Measurements from ENCODE around the gene SERPINA3. TPM values are rescaled to one million over a fixed set of nuclear protein-coding genes. Genes with fewer than 3 reads are reported as not detected.

SERPINA3 gene
- polyA plus RNA-seq, 3 donors = 0.14 to 0.40 (median 0.19) TPM

GRCh38 chr14:94650806-94651805 lies 38.9 kb downstream of the SERPINA3 start:
- no peak for DNase-seq (ENCODE audit: low read depth in 3 of 3, low spot score in 2 of 3)

DNA sequence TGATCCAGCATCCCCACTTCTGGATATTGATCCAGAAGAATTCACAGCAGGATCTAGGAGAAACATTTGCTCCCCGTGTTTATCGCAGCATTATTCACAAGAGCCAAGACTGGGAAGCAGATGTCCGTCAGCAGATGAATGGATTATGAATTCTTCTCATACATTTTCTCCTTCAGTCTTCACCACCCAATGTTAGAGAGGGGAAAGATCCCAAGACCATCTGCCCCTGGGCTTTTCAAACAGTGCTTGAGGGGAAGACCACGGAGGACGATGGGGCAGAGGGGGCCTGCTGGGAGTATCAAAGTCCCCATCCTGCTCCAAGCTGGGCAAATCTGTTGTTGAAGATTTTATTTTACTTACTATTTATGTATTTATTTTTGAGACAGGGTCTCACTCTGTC lies 41.1 kb downstream of the SERPINA3 start:
- no peak for DNase-seq (ENCODE audit: low read depth in 3 of 3, low spot score in 2 of 3)

- peak in 1 of 3 donors; percentile 32 for DNase-seq (ENCODE audit: low read depth in 3 of 3, low spot score in 2 of 3)
Measured at GRCh38 chr14:94654071-94654861, 42.1 kb downstream of the SERPINA3 start.

DNA sequence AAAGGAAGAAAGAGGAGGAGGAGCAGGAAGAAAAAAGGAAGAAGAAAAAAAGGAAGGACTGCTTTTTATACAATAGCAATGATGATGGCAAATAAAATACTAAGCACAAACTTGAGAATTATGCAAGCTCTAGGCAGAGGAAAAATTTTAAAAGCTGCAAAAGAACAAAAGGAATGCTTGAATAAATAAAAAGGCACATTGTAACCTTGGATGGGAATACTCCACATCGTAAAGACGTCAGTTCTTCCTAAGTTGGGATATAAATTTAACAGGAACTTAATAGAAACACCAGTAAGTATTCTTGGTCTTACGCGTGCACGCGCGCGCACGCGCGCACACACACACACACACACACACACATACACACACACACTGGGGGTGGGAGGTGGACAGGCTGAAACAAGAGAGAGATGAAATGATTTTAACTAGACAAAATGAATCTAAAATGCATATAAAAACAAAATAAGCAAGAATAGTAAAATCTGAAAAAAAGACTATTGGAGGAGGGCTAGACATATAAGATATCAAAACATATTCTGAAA lies 43.0 kb downstream of the SERPINA3 start:
- DNase-seq (ENCODE audit: low read depth in 3 of 3, low spot score in 2 of 3) = peak in 1 of 3 donors; percentile 16

- no peak for DNase-seq (ENCODE audit: low read depth in 3 of 3, low spot score in 2 of 3)
Measured at GRCh38 chr14:94656043-94656442, 43.9 kb downstream of the SERPINA3 start.

GRCh38 chr14:94659256-94659655 lies 47.1 kb downstream of the SERPINA3 start:
- DNase-seq (ENCODE audit: low read depth in 3 of 3, low spot score in 2 of 3) = no peak

- no peak for DNase-seq (ENCODE audit: low read depth in 3 of 3, low spot score in 2 of 3)
Measured at GRCh38 chr14:94659901-94660300, 47.7 kb downstream of the SERPINA3 start.

DNA sequence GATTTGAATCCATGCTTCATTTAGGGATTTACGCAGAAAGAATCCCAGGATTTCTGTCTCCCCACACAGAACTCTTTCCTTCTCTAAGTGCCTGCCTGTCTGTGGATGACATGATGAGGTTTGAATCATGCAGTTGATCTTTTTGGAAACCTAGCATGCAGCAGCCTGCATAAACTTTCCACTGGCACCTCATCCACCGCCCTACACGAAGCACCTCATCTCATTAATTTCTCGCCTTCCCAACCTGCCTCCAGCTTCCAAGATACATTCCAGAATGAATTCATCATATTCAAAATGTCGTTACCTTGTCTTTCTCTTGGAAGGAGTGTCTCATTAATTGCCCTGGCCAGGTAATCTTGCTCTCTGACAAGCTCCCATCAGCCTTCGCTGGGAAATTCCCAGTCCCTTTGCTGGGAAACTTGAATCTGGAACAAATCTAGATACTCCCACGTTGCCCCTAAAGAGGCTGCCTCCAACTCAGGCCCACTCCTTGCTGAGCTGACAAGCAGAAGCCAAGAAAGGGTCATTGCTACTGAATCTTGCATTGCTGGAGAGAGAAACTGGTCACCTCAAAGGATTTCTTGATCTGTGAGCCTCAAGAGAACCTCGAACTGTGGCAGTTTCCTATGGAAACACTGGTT lies 48.2 kb downstream of the SERPINA3 start:
- DNase-seq (ENCODE audit: low read depth in 3 of 3, low spot score in 2 of 3) = no peak

DNA sequence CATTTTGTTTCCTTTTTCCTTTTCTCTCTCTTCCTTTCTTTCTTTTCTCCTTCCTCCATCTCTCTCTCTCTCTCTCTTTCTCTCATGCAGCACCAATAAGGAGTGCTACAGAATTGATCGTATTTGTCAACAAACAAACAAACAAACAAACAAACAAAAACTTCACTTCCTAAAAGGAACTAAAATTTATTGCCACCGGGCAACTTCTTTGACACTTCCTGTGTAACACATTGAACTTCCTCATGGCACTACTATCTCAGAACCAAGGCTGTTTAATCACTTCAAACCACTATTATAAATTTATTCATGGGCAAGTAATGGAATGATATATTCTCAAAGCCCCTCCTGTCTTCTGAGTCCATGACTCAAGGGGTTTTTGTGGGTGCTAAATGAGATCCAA lies 51.3 kb downstream of the SERPINA3 start:
- no peak for DNase-seq (ENCODE audit: low read depth in 3 of 3, low spot score in 2 of 3)

DNA sequence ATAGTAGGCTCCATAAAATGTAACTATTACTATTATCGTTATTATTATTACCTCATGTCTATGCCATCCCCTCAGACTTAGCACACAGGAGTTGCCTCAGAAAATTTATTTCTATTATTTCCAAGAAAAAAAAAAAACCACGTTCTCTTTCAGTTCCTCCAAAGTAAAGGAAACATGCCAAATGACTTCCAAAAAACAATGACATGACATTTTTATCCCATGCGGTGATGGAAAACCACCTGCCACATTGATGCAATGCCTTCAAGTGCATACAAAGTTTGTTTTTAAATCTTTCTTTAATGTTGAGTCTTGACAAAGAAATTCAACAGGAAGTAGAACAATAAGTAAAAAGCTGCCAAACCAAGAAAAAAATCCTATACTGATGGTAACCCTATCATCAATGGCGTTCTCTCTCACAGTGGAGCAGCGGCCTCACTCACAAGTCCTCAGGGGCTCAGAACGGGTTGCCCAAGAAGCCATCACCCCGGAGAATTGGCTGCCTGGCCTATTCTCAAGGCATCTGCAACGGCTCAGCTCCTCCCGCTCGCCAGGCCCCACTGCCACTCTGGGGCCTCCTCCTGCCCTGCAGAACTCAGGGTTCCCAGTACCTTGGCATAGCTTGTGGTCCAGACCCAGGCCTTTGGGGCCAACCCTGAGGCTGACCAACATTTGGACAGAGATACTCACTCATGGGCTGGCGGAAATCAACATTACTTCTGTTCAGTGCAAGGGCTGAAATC lies 51.9 kb downstream of the SERPINA3 start:
- DNase-seq (ENCODE audit: low read depth in 3 of 3, low spot score in 2 of 3) = no peak

- DNase-seq (ENCODE audit: low read depth in 3 of 3, low spot score in 2 of 3) = no peak
Measured at GRCh38 chr14:94665121-94665520, 52.9 kb downstream of the SERPINA3 start.

DNA sequence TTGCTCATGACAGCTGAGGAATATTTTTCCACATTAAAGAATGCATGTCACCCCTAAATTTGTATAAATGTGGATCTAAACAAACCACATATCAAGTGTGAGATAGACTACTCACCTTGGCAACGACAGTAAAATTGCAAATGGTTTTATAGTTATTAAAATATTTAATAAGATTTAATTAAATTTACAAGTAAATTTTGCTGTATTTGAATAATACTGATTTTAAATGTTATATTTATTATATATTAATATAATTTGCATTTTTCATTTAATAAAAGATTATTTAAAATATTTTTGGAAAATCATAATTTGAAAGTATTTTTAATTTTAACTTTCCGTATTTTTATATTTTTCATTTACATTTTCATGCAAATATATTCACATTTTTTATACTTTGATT lies 53.4 kb downstream of the SERPINA3 start:
- no peak for DNase-seq (ENCODE audit: low read depth in 3 of 3, low spot score in 2 of 3)

- DNase-seq (ENCODE audit: low read depth in 3 of 3, low spot score in 2 of 3) = no peak
Measured at GRCh38 chr14:94670692-94671285, 58.6 kb downstream of the SERPINA3 start.

DNA sequence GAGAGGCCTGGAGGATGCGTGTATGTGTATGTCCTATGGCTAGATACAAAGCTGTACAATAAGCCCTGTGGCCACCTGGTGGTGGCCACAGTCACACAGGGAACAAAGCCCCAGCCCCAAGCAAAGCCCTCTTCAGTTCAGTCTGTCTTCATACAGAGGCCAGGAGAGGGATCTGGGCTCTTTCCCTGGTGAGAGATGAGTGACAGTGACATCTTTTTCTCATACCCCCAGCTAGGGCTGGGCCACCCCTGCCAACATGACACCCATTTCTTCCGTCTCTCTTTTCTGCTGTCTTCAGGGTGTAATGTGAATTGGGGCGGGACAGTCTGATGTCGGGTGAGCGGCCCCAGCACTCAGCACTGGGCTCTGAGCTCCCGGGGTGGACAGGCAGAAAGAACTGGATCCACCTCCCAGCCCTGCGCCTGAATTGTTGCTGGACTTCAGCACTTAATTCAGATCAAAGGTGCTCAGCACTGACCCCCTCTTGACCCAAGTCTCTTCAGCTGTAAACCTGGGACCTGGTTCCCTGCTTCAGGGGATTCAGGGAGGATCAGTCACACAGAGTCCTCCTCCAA lies 59.8 kb downstream of the SERPINA3 start:
- DNase-seq (ENCODE audit: low read depth in 3 of 3, low spot score in 2 of 3) = no peak

DNA sequence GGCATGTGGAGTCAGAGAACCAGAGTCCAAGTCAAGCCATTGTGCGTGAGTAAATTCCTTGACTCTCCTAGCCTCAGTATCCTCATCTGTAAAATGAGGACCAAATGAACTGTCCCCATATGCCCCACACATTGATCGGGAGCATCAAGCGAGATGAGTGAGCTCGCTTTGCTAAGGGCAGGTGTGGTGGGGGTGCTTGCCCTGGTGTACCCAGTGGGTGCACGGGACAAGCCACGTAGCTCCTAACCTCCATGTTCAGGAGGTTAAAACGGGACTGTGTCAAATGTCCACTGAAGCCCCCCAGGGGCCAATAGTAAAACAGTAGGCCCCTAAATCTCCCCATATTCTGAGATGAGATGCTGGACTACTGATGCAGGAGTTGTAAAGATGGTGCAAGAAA lies 60.9 kb downstream of the SERPINA3 start:
- no peak for DNase-seq (ENCODE audit: low read depth in 3 of 3, low spot score in 2 of 3)

Measured in right renal cortex interstitium (tissue), 3 donors.